ENCODE results near the gene ANKDD1B. TPM values are rescaled to one million over a fixed set of nuclear protein-coding genes. Genes with fewer than 3 reads are reported as not detected.

The ANKDD1B gene
- total RNA-seq, 1 experiment from 2014 or later: 0.10 TPM

- no peaks in the 10 kb centered on the region for H3K36me3 ChIP-seq (ENCODE audit: control insufficient read depth, insufficient read depth, low read length)
- ChIA-PET POLR2A (no interaction called here), CTCF (no interaction called here)
- H3K4me3 ChIP-seq (ENCODE audit: low read depth in 2 of 2, low read length in 2 of 2): no peak overlapping the region
- intact Hi-C loops (cut with micrococcal nuclease; ENCODE audit: unreplicated experiment): no loop called here
- no peaks in the 10 kb centered on the region; the same call in 1 of the 2 replicates for H3K4me1 ChIP-seq (ENCODE audit: control insufficient read depth, insufficient read depth, low read length)
- ATAC-seq: no peak
- H3K27ac ChIP-seq (ENCODE audit: low read length): no peak overlapping the region
- no TSS peak for BruUV-seq (replicated peaks)
- no peaks in the 10 kb centered on the region for H3K27me3 ChIP-seq (ENCODE audit: control insufficient read depth, insufficient read depth, low read length)
- TF ChIP-seq SIN3A (IDR thresholded peaks at IDR 0.05; ENCODE audit: borderline replicate concordance, insufficient read depth, low read depth, low read length) (no peak), CTCF (IDR thresholded peaks at IDR 0.05) (no peak), TCF7L2 (IDR thresholded peaks at IDR 0.05; ENCODE audit: low read depth, low read length) (no peak), REST (IDR thresholded peaks at IDR 0.05; ENCODE audit: insufficient read depth in 1 of 2, low read depth in 2 of 2, low read length in 1 of 2) (no peak), POLR2AphosphoS5 (IDR thresholded peaks at IDR 0.05; ENCODE audit: low read depth, low read length) (no peak)
- no peaks in the 10 kb centered on the region for H3K9me3 ChIP-seq (ENCODE audit: control insufficient read depth, insufficient read depth, low read depth, low read length)
- in situ Hi-C loops (cut with HindIII; ENCODE audit: low pct_unique_long_range_greater_than_20kb, low sequenced_read_pairs): no loop called here
- DNase-seq (ENCODE audit: low read depth, low spot score): no peak
These were observed 48.7 kb downstream of the ANKDD1B start for GRCh38 chr5:75659791-75660450.

- H3K27ac ChIP-seq (ENCODE audit: low read length): no peak overlapping the region
- POLR2A ChIA-PET: no interaction called here
- no peaks in the 10 kb centered on the region for H3K36me3 ChIP-seq (ENCODE audit: control insufficient read depth, insufficient read depth, low read length)
- DNase-seq (ENCODE audit: low read depth, low spot score): no peak
- intact Hi-C loops (cut with micrococcal nuclease; ENCODE audit: unreplicated experiment) (no loop called here), in situ Hi-C loops (cut with HindIII; ENCODE audit: low pct_unique_long_range_greater_than_20kb, low sequenced_read_pairs) (no loop called here)
- BruUV-seq (replicated peaks): no TSS peak
- ATAC-seq: no peak
- H3K4me1 ChIP-seq (ENCODE audit: control insufficient read depth, insufficient read depth, low read length): no peaks in the 10 kb centered on the region; the same call in 1 of the 2 replicates
- H3K4me3 ChIP-seq (ENCODE audit: low read depth in 2 of 2, low read length in 2 of 2): no peak overlapping the region
- H3K27me3 ChIP-seq (ENCODE audit: control insufficient read depth, insufficient read depth, low read length): no peaks in the 10 kb centered on the region
- CTCF ChIA-PET: no interaction called here
- TF ChIP-seq TCF7L2 (IDR thresholded peaks at IDR 0.05; ENCODE audit: low read depth, low read length) (no peak), REST (IDR thresholded peaks at IDR 0.05; ENCODE audit: insufficient read depth in 1 of 2, low read depth in 2 of 2, low read length in 1 of 2) (no peak), POLR2AphosphoS5 (IDR thresholded peaks at IDR 0.05; ENCODE audit: low read depth, low read length) (no peak), CTCF (IDR thresholded peaks at IDR 0.05) (no peak), SIN3A (IDR thresholded peaks at IDR 0.05; ENCODE audit: borderline replicate concordance, insufficient read depth, low read depth, low read length) (no peak)
- H3K9me3 ChIP-seq (ENCODE audit: control insufficient read depth, insufficient read depth, low read depth, low read length): no peaks in the 10 kb centered on the region
These were observed 49.6 kb downstream of the ANKDD1B start for GRCh38 chr5:75660678-75661465.

All from Panc1 (cell line).